B cell (primary cell): Measurements from ENCODE around the gene MBD6. TPM values are rescaled to one million over a fixed set of nuclear protein-coding genes. Genes with fewer than 3 reads are reported as not detected.

Experiments used
- ATAC-seq: fragments of 200-7000 bp; cut with Tn5 transposase; one replicate; pipeline ENCODE4 v1.10.0; 2021; ENCODE audit warnings: low read depth, mild to moderate bottlenecking, moderate number of reproducible peaks, moderate library complexity
- CTCF ChIA-PET: fragments of 350-600 bp; sonication (Branson Sonifier 250); formaldehyde crosslinking; loops from one replicate; lab custom pipeline; 2021; ENCODE audit warnings: antibody characterized with exemption, inconsistent platforms; lab: Charles Lee
- POLR2A ChIA-PET: fragments of 350-600 bp; sonication (Branson Sonifier 250); formaldehyde crosslinking; loops from one replicate; lab custom pipeline; 2021; ENCODE audit warnings: antibody characterized with exemption; lab: Charles Lee
- DNase-seq: peaks from one replicate; pipeline ENCODE4 v3.0.0; 2013
- H2AFZ ChIP-seq: 2 replicates; pipeline ENCODE4 v1.6.1; 2012; ENCODE audit warnings: mild to moderate bottlenecking, low read depth, low read length; ENCODE audit not compliant: insufficient read depth, poor library complexity, severe bottlenecking
- H3K27ac ChIP-seq, 2 donors: 1 replicate in 1 of 2; 2 replicates in 1 of 2; pipeline ENCODE4 v1.5.1; 2012 to 2013; ENCODE audit warnings: low read length in 2 of 2, mild to moderate bottlenecking in 2 of 2, moderate library complexity in 1 of 2
- H3K27me3 ChIP-seq, 4 experiments: fragments of 200-600 bp in 1 of 4; sonication (generic) in 1 of 4; replicated peaks in 1 of 4; 1 replicate in 2 of 4; 2 replicates in 2 of 4; pipeline versions ENCODE4 v1.6.1 to v1.7.0; 2013 to 2016; ENCODE audit warnings: low read length in 3 of 4, mild to moderate bottlenecking in 2 of 4, mixed read lengths in 1 of 4, moderate library complexity in 1 of 4; ENCODE audit not compliant: insufficient read depth in 4 of 4, control insufficient read depth in 3 of 4; ENCODE audit errors: control extremely low read depth in 1 of 4
- H3K36me3 ChIP-seq, 2 experiments: replicated peaks in 1 of 2; 1 replicate in 1 of 2; 2 replicates in 1 of 2; pipeline versions ENCODE4 v1.6.1 to v1.7.1; 2013; ENCODE audit warnings: low read length in 1 of 2; ENCODE audit not compliant: insufficient read depth in 2 of 2, control insufficient read depth in 1 of 2; ENCODE audit errors: control extremely low read depth in 1 of 2, extremely low read depth in 1 of 2
- H3K4me1 ChIP-seq, 2 donors: fragments of 200-600 bp in 1 of 2; sonication (generic) in 1 of 2; 1 replicate in 1 of 2; 2 replicates in 1 of 2; pipeline versions ENCODE4 v1.5.1 to v1.6.1; 2013 to 2017; ENCODE audit warnings: low read length in 2 of 2; ENCODE audit not compliant: control insufficient read depth in 2 of 2, insufficient read depth in 2 of 2
- H3K4me2 ChIP-seq: replicated peaks from 2 replicates; pipeline ENCODE3; 2012; ENCODE audit warnings: mild to moderate bottlenecking, low read depth, low read length; ENCODE audit not compliant: poor library complexity, severe bottlenecking
- H3K4me3 ChIP-seq, 5 experiments: fragments of 200-600 bp in 1 of 5; sonication (generic) in 1 of 5; 1 replicate in 3 of 5; 2 replicates in 2 of 5; pipeline versions ENCODE4 v1.5.1 to v1.7.0; 2011 to 2016; ENCODE audit warnings: low read length in 4 of 5, mild to moderate bottlenecking in 4 of 5, low read depth in 2 of 5, control low read depth in 1 of 5, moderate library complexity in 1 of 5; ENCODE audit not compliant: insufficient read depth in 1 of 5; ENCODE audit errors: control extremely low read depth in 1 of 5, extremely low read depth in 1 of 5
- H3K79me2 ChIP-seq: fragments of 200-600 bp; sonication (generic); one replicate; pipeline ENCODE4 v1.6.0; 2016; ENCODE audit warnings: low read length; ENCODE audit not compliant: control insufficient read depth, insufficient read depth
- H3K9ac ChIP-seq: fragments of 200-600 bp; sonication (generic); 2 replicates; pipeline ENCODE4 v1.6.1; 2017; ENCODE audit warnings: mild to moderate bottlenecking, low read length, moderate library complexity
- H3K9me3 ChIP-seq, 3 donors: one replicate each; pipeline versions ENCODE4 v1.6.1 to v1.7.1; 2013; ENCODE audit warnings: low read length in 2 of 3; ENCODE audit not compliant: control insufficient read depth in 2 of 3, insufficient read depth in 1 of 3; ENCODE audit errors: control extremely low read depth in 1 of 3
- H4K20me1 ChIP-seq: 2 replicates; pipeline ENCODE4 v1.6.0; 2012; ENCODE audit warnings: mild to moderate bottlenecking, low read length; ENCODE audit not compliant: insufficient read depth, control insufficient read depth, poor library complexity, severe bottlenecking
- H3K27ac Mint-ChIP-seq: one replicate; pipeline ENCODE4 v1.8.0; 2021; ENCODE audit warnings: mixed read lengths
- H3K27me3 Mint-ChIP-seq: one replicate; pipeline ENCODE4 v1.8.0; 2021; ENCODE audit warnings: mixed read lengths
- H3K4me1 Mint-ChIP-seq: one replicate; pipeline ENCODE4 v1.8.0; 2021; ENCODE audit warnings: mixed read lengths
- H3K4me3 Mint-ChIP-seq: one replicate; pipeline ENCODE4 v1.8.0; 2021; ENCODE audit warnings: mixed read lengths
- H3K9me3 Mint-ChIP-seq: one replicate; pipeline ENCODE4 v1.8.0; 2022; ENCODE audit warnings: mixed read lengths; ENCODE audit not compliant: insufficient read depth
- EZH2 ChIP-seq: IDR thresholded peaks from 2 replicates; pipeline ENCODE4 v1.6.1; 2012; ENCODE audit warnings: borderline replicate concordance, low read depth, mild to moderate bottlenecking, moderate library complexity, low read length; ENCODE audit not compliant: insufficient read depth, poor library complexity, severe bottlenecking
- WGBS: methylation state at CpG from one replicate; pipeline ENCODE4 v1.1.5; 2013; ENCODE audit warnings: missing lambda C conversion rate; ENCODE audit not compliant: insufficient coverage; 5-methylcytosine and 5-hydroxymethylcytosine counted together
- intact Hi-C: fragments of 100-400 bp; cut with micrococcal nuclease; formaldehyde crosslinking; loops from one replicate; pipeline ENCODE4 v1.10.0; 2022
- polyA plus RNA-seq: library from polyadenylated mRNA; depleted of rRNA; stranded (reverse); fragments of >200 nt; gene quantifications from 2 replicates; pipeline ENCODE4 v1.2.3, GENCODE V29; 2012
- total RNA-seq, 2 donors: library from RNA; stranded (reverse); fragments of 120-200 nt in 1 of 2; gene quantifications; 1 replicate in 1 of 2; 2 replicates in 1 of 2; pipeline versions ENCODE4 v1.2.3 to v1.2.4, GENCODE V29; 2013 to 2022
- TF ChIP-seq, protein P1 (sequence below): fragments of 200-600 bp; IDR thresholded peaks from one replicate; pipeline ENCODE4 v1.8.0; 2022; ENCODE audit warnings: antibody characterized with exemption, mild to moderate bottlenecking

MBD6 gene
- total and polyA plus RNA-seq, 2 donors (not counting 1 experiment from before 2014, with no cell fraction given): 39.4 to 121 TPM

- peaks cover 86% of the 10 kb centered on the region for H3K4me1 Mint-ChIP-seq
- ChIA-PET CTCF (interaction anchor here (0.6 to 10.4 kb wide), 11 partner anchors 9 to 251 kb away, joined by 3 to 166 read pairs (median 5); partner anchors contain the start of genes DDIT3, GLI1, INHBE and MARS1), POLR2A (interaction anchor here (0.6 to 5.3 kb wide), 9 partner anchors 9 to 725 kb away, joined by 3 to 39 read pairs (median 4); partner anchors contain the start of genes DDIT3 and PRIM1)
- H3K9me3 Mint-ChIP-seq: no peaks in the 10 kb centered on the region
- Histone ChIP-seq H3K4me2 (peak overlapping the region; percentile 95), H3K4me3 (peak overlapping the region; percentile 78 to 94 (median 85)), H3K36me3 (peaks cover 2 to 28% of the 10 kb centered on the region in 2 experiments), H3K9me3 (no peaks in the 10 kb centered on the region), H3K27me3 (no peaks in the 10 kb centered on the region), H3K27ac (peak overlapping the region; percentile 91 to 99), H2AFZ (peak overlapping the region; percentile 43), H3K9ac (peak overlapping the region; percentile 88), H3K79me2 (peaks cover 78% of the 10 kb centered on the region), H4K20me1 (peaks cover 17% of the 10 kb centered on the region), H3K4me1 (peaks cover 68 to 92% of the 10 kb centered on the region in 2 donors)
- 0% methylated on average over 13 of the region's 15 CpGs for WGBS
- ATAC-seq (peak; percentile 6), DNase-seq (peak; percentile 44)
- peak overlapping the region; percentile 98 for H3K27ac Mint-ChIP-seq
- no peak for TF ChIP-seq EZH2
- TF ChIP-seq, protein P1, sequence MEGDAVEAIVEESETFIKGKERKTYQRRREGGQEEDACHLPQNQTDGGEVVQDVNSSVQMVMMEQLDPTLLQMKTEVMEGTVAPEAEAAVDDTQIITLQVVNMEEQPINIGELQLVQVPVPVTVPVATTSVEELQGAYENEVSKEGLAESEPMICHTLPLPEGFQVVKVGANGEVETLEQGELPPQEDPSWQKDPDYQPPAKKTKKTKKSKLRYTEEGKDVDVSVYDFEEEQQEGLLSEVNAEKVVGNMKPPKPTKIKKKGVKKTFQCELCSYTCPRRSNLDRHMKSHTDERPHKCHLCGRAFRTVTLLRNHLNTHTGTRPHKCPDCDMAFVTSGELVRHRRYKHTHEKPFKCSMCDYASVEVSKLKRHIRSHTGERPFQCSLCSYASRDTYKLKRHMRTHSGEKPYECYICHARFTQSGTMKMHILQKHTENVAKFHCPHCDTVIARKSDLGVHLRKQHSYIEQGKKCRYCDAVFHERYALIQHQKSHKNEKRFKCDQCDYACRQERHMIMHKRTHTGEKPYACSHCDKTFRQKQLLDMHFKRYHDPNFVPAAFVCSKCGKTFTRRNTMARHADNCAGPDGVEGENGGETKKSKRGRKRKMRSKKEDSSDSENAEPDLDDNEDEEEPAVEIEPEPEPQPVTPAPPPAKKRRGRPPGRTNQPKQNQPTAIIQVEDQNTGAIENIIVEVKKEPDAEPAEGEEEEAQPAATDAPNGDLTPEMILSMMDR: no peak
- intact Hi-C loops: loop anchor here (1.0 to 5.0 kb wide), 2 partner anchors 15 to 145 kb away; no protein-coding TSS in a partner anchor
- no peaks in the 10 kb centered on the region for H3K27me3 Mint-ChIP-seq
- H3K4me3 Mint-ChIP-seq: peak overlapping the region; percentile 99
Measured at GRCh38 chr12:57476993-57477709, 45.5 kb upstream of the MBD6 start.
